Measurements from ENCODE around the gene KLHL29.

GRCh38 chr2:23668756-23669304 is 283.9 kb downstream of the KLHL29 start:
- TF ChIP-seq PBX3 (IDR thresholded peaks at IDR 0.05; ENCODE audit: insufficient replicate concordance, low read depth, low read length) (no peak), EP300 (IDR thresholded peaks at IDR 0.05; ENCODE audit: borderline replicate concordance in 1 of 2, control insufficient read depth in 1 of 2, low read depth in 2 of 2, low read length in 2 of 2) (no peak)
